Endodermal cell (in vitro differentiated cells): ENCODE results near the gene LPIN1. TPM values are rescaled to one million over a fixed set of nuclear protein-coding genes. Genes with fewer than 3 reads are reported as not detected.

ENCODE experiments used
- DNase-seq: peaks from one replicate; pipeline ENCODE4 v3.0.0-alpha.2; 2017
- H3K27ac ChIP-seq: 2 replicates; pipeline ENCODE4 v1.5.1; 2013; ENCODE audit warnings: mild to moderate bottlenecking, low read depth, low read length, moderate library complexity
- H3K27me3 ChIP-seq: 2 replicates; pipeline ENCODE4 v1.6.1; 2013; ENCODE audit warnings: mild to moderate bottlenecking, low read length, moderate library complexity; ENCODE audit not compliant: insufficient read depth, control insufficient read depth, poor library complexity, severe bottlenecking
- H3K36me3 ChIP-seq: 2 replicates; pipeline ENCODE4 v1.7.0; 2013; ENCODE audit warnings: mild to moderate bottlenecking, low read length, moderate library complexity; ENCODE audit not compliant: control insufficient read depth, insufficient read depth
- H3K4me1 ChIP-seq: one replicate; pipeline ENCODE4 v1.7.0; 2013; ENCODE audit warnings: low read length; ENCODE audit not compliant: control insufficient read depth, insufficient read depth
- H3K4me3 ChIP-seq: 2 replicates; pipeline ENCODE4 v1.5.1; 2013; ENCODE audit warnings: mild to moderate bottlenecking, low read length, moderate library complexity
- H3K9ac ChIP-seq: 2 replicates; pipeline ENCODE4 v1.6.1; 2013; ENCODE audit warnings: mild to moderate bottlenecking, low read length, moderate library complexity; ENCODE audit not compliant: poor library complexity, severe bottlenecking; ENCODE audit errors: extremely low read depth
- H3K9me3 ChIP-seq: 2 replicates; pipeline ENCODE4 v1.6.1; 2013; ENCODE audit warnings: mild to moderate bottlenecking, low read length, moderate library complexity; ENCODE audit not compliant: control insufficient read depth
- H3K27ac Mint-ChIP-seq: 2 replicates; pipeline ENCODE4 v1.8.0; 2020; ENCODE audit warnings: mixed read lengths
- H3K27me3 Mint-ChIP-seq: 2 replicates; pipeline ENCODE4 v1.8.0; 2021; ENCODE audit warnings: mild to moderate bottlenecking, mixed read lengths; ENCODE audit not compliant: insufficient read depth
- H3K36me3 Mint-ChIP-seq: 2 replicates; pipeline ENCODE4 v1.8.0; 2020; ENCODE audit warnings: low read depth, mixed read lengths
- H3K4me1 Mint-ChIP-seq: 2 replicates; pipeline ENCODE4 v1.8.0; 2020; ENCODE audit warnings: mixed read lengths
- H3K4me3 Mint-ChIP-seq: 2 replicates; pipeline ENCODE4 v1.8.0; 2020; ENCODE audit warnings: mild to moderate bottlenecking, moderate library complexity, mixed read lengths
- H3K9me3 Mint-ChIP-seq: 2 replicates; pipeline ENCODE4 v1.8.0; 2020; ENCODE audit warnings: mild to moderate bottlenecking, mixed read lengths
- CTCF ChIP-seq: fragments of 200-600 bp; sonication (generic); conservative IDR thresholded peaks from 2 replicates; pipeline ENCODE4 v1.5.0; 2021; ENCODE audit warnings: antibody characterized with exemption, mild to moderate bottlenecking
- WGBS, 2 experiments: methylation state at CpG; one replicate each; pipeline versions ENCODE4 v1.1.5 to v1.1.7; 2013; ENCODE audit warnings: missing lambda C conversion rate in 2 of 2, mixed read lengths in 1 of 2; ENCODE audit not compliant: insufficient coverage in 1 of 2, insufficient read length in 1 of 2; 5-methylcytosine and 5-hydroxymethylcytosine counted together
- total RNA-seq, 2 donors: library from RNA; stranded (reverse); fragmentation: NEBNext Ultra II Directional in 1 of 2; extraction: Animal tissue kit (Norgen Biotek cat#: 25700) in 1 of 2; gene quantifications; 2 replicates in 1 of 2; 3 replicates in 1 of 2; pipeline ENCODE4 v1.2.1, GENCODE V29; 2021

Gene LPIN1
- total RNA-seq, 2 donors from 2014 or later: 23.9 to 24.3 TPM

GRCh38 chr2:11778416-11778815 lies 32.0 kb downstream of the LPIN1 start:
- DNase-seq: no peak

GRCh38 chr2:11778923-11779757 lies 32.7 kb downstream of the LPIN1 start:
- Histone ChIP-seq H3K27me3 (no peaks in the 10 kb centered on the region), H3K9ac (no peak overlapping the region), H3K27ac (no peak overlapping the region), H3K9me3 (no peaks in the 10 kb centered on the region), H3K4me1 (no peaks in the 10 kb centered on the region), H3K36me3 (peaks cover 58% of the 10 kb centered on the region), H3K4me3 (no peak overlapping the region)
- H3K36me3 Mint-ChIP-seq: peaks cover 41% of the 10 kb centered on the region
- peak; percentile 95 for DNase-seq
- 33 to 42% methylated on average over 13 to 23 of the region's 23 CpGs for WGBS, 2 experiments
- peak; percentile 99 for TF ChIP-seq CTCF
- no peak overlapping the region for H3K27ac Mint-ChIP-seq
- no peaks in the 10 kb centered on the region for H3K9me3 Mint-ChIP-seq
- peak overlapping the region; percentile 6 for H3K4me3 Mint-ChIP-seq
- H3K4me1 Mint-ChIP-seq: peaks cover 3% of the 10 kb centered on the region
- peaks cover 2% of the 10 kb centered on the region for H3K27me3 Mint-ChIP-seq

More at GRCh38 chr2:11778416-11778815, 32.0 kb downstream of the LPIN1 start:
- no peak overlapping the region for H3K9ac ChIP-seq
- no peak overlapping the region for H3K27ac ChIP-seq
- H3K27ac Mint-ChIP-seq: no peak overlapping the region
- no peaks in the 10 kb centered on the region for H3K9me3 ChIP-seq
- H3K4me1 ChIP-seq: no peaks in the 10 kb centered on the region
- H3K4me3 Mint-ChIP-seq: no peak overlapping the region
- H3K4me1 Mint-ChIP-seq: peaks cover 3% of the 10 kb centered on the region
- H3K27me3 Mint-ChIP-seq: no peaks in the 10 kb centered on the region
- no peak for TF ChIP-seq CTCF
- H3K9me3 Mint-ChIP-seq: no peaks in the 10 kb centered on the region
- peaks cover 62% of the 10 kb centered on the region for H3K36me3 ChIP-seq
- H3K36me3 Mint-ChIP-seq: peaks cover 39% of the 10 kb centered on the region
- WGBS, 2 experiments: 92 to 94% methylated on average over 3 to 4 of the region's 4 CpGs
- no peaks in the 10 kb centered on the region for H3K27me3 ChIP-seq
- H3K4me3 ChIP-seq: no peak overlapping the region

GRCh38 chr2:11781602-11782001 lies 35.2 kb downstream of the LPIN1 start:
- Histone ChIP-seq H3K27me3 (no peaks in the 10 kb centered on the region), H3K9ac (no peak overlapping the region), H3K9me3 (no peaks in the 10 kb centered on the region), H3K4me3 (no peak overlapping the region), H3K27ac (no peak overlapping the region), H3K4me1 (no peaks in the 10 kb centered on the region), H3K36me3 (peaks cover 51% of the 10 kb centered on the region)
- H3K4me3 Mint-ChIP-seq: no peak overlapping the region
- H3K27me3 Mint-ChIP-seq: peaks cover 6% of the 10 kb centered on the region
- WGBS, 2 experiments: 95 to 96% methylated on average over 3 of the region's 3 CpGs
- no peaks in the 10 kb centered on the region for H3K9me3 Mint-ChIP-seq
- no peak overlapping the region for H3K27ac Mint-ChIP-seq
- DNase-seq: no peak
- peaks cover 45% of the 10 kb centered on the region for H3K36me3 Mint-ChIP-seq
- peaks cover 3% of the 10 kb centered on the region for H3K4me1 Mint-ChIP-seq
- TF ChIP-seq CTCF: no peak
